ENCODE measurements around the gene TYSND1.
"Not testable (repeated sequence)": the region's sequence is repeated elsewhere in the genome, so short reads cannot be mapped to it uniquely, and the experiment has no call there.

The TYSND1 gene

DNA sequence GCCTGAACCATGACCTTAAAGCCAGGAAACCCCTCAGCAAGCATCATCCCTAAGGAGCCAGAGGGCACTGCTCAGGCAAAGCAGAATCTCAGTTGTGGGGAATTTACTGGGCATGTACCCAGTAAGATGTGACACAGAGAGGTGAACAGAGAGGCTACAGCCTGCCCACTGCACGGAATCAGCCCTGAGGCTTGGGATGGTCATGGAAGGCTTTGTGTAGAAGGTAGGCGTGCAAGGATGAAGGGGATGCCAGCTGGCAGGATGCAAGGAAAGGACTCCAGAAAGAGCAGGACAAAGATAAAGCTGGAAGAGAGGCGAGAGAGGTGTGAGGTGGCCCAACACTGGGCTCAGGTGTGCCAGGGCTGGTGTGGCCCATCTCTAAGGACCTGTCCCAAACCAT, 11.5 kb downstream of the TYSND1 start:
- DNase-seq (ENCODE audit: low read depth in 2 of 3, low spot score in 2 of 3) = no peak

- DNase-seq (ENCODE audit: low read depth in 2 of 3, low spot score in 2 of 3) = peak in 1 of 3 experiments; percentile 25
These were observed 14.1 kb downstream of the TYSND1 start, which contains the start of gene AIFM2 for GRCh38 chr10:70132098-70133029. Gene AIFM2, minus strand, starts transcription at chr10:70132825. Its CDS starts 8,741 bp downstream, at chr10:70124084.

DNA sequence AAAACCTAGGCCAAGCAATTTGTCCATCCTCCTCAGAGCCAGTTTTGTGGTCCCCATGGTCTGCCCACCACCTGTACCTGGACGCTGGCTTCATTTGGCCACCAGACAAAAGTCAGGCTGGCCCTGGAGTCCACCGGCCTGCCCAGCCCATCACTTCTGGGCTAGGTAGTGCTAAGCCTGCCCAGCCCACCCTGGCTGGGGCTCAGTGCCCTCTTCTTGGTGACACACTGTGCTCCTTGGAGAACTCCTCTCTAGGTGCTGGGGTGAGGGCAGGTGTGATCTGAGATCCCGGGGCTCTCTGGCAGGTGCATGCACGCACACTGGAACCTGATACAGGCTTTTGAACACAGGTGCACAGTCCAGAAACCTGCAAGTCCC, 15.0 kb downstream of the TYSND1 start:
- DNase-seq (ENCODE audit: low read depth in 2 of 3, low spot score in 2 of 3) = no peak

- DNase-seq (ENCODE audit: low read depth in 2 of 3, low spot score in 2 of 3) = no peak
These were observed 15.5 kb downstream of the TYSND1 start for GRCh38 chr10:70130878-70131559.

- DNase-seq (ENCODE audit: low read depth in 2 of 3, low spot score in 2 of 3) = no peak
These were observed 19.7 kb downstream of the TYSND1 start for GRCh38 chr10:70126700-70127395.

DNA sequence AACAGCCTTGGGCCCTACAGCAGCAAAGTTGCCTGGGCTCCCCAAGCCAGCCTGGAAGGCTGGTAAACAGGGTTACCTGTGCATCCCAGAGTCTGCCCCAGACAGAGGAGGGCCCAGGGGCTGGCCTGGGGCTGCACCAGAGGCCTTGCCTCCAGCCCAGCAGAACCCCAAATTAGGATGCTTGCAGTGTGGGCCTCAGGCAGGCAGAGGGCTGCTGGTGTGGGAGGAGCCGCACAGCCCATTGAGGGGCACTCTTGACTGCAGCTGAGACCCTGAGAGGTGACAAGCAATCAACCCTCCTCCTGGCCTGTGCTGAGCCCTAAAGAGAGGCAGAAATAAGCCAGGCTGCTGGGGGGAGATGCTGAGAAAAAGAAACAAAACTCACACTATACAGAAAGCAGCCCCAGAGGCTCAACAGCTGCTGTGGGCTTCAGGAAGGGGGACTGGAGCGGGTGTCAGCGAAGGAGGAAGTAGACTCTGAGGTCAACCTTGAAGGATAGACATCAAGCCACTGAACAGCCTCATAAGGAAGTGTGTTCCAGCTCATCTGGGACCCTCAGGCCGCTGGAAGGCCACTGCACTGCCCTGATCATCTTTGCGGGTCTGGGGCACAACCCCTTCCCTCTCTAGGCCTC, 20.5 kb downstream of the TYSND1 start:
- DNase-seq (ENCODE audit: low read depth in 2 of 3, low spot score in 2 of 3) = no peak

GRCh38 chr10:70124918-70125317, 21.6 kb downstream of the TYSND1 start:
- DNase-seq (ENCODE audit: low read depth in 2 of 3, low spot score in 2 of 3) = no peak

DNA sequence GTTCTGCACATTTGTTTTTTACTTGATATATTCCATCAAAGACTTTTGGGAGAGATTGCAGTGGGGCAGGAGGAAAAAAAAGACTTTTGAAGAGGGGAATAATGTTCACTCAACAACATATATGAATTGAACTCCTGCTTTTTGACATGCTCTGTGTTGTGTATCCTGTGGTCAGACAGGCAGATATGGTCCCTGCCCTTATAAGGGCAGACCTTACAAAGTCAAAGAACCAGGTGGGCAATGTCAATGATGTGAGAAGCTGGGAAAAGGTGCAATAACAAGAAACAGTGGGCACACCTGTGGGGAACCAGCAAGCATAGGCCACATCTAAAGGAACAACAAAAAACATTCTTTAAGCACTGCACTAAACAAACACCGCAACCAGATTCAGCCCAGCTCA, 22.1 kb downstream of the TYSND1 start:
- DNase-seq (ENCODE audit: low read depth in 2 of 3, low spot score in 2 of 3) = no peak

DNA sequence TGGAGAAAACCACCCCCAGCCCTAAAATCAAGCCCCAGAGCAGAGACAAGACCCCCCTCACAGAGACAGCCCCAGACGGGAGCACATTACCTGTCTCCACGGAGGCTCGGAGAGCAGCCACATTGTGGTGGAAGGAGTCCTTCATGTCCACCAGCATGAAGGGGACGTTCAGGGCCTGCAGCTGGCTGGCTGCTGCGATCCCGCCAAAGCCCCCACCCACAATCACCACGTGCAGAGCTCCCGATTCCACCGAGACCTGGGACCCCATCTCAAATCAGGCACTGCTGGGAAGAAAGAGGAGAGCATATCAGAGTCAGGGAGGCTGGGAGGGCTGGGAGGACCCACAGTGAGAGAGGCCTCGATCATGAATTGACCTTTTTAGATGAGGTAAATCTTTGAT, 22.7 kb downstream of the TYSND1 start:
- DNase-seq (ENCODE audit: low read depth in 2 of 3, low spot score in 2 of 3) = no peak

- DNase-seq (ENCODE audit: low read depth in 2 of 3, low spot score in 2 of 3) = not testable (repeated sequence)
These were observed 23.3 kb downstream of the TYSND1 start for GRCh38 chr10:70123166-70123565.

DNA sequence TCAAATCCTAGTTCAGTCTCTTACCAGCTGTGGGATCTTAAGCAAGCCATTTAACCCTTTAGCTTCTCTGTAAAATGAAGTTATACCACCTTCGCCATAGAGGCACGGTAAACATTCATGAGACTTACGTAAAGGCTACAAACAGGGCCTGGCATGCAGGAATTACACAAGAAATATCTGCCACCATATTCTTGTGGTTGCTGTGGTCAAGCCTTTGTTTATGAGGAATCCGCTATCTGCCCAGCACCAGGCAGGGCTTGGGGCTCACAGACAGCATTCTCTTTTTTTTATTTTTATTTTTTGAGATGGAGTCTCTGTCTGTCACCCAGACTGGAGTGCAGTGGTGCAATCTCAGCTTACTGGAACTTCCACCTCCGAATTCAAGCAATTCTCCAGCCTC, 23.8 kb downstream of the TYSND1 start:
- no peak for DNase-seq (ENCODE audit: low read depth in 2 of 3, low spot score in 2 of 3)

DNA sequence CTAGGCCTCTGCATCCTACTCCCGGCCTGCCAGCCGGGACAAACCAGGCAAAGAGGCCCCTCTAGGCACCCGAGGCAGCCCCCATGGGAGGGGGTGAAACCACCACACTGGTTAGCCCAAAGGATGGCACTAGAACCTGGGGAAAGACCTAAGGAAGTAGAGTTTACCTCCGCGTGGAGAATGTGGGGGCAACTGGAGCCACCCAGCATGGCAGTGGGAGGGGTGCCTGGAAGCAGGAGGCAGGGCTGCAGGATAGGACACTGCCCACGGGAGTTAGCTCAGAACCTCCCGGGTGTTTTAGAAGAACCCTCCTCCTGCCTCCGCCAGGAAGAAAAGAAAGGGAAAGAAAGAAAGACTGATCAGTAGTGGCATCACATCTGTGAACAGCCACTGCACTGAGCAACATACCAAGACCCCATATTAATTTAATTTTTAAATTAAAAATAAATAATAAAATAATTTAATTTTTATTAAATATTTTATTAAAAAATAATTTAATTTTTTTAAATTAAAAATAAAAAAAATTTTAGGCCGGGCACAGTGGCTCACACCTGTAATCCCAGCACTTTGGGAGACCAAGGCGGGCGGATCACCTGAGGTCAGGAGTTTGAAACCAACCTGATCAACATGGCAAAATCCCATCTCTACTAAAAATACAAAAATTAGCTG, 25.1 kb downstream of the TYSND1 start:
- DNase-seq (ENCODE audit: low read depth in 2 of 3, low spot score in 2 of 3) = no peak

DNA sequence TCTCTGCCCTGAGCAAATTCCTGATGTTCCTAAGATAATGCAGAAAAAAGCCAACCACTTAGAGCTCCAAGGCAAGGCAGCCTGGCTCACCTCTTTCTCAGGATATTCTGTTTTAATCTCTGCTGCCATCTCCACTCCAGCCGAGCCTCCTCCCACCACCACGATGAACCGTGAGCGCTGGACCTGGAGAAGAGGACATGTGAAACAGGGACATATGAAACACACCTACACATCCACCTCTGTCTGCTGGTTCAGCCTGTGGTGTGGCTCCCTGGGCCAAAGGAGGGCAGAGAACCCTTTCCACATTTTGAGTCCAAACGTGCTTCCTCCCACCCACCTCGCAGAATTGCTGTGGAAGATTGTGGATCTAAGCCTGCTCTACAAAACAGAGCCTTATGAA, 26.1 kb downstream of the TYSND1 start:
- no peak for DNase-seq (ENCODE audit: low read depth in 2 of 3, low spot score in 2 of 3)

- no peak for DNase-seq (ENCODE audit: low read depth in 2 of 3, low spot score in 2 of 3)
These were observed 26.9 kb downstream of the TYSND1 start for GRCh38 chr10:70119623-70120022.

GRCh38 chr10:70119197-70119596, 27.3 kb downstream of the TYSND1 start:
- no peak for DNase-seq (ENCODE audit: low read depth in 2 of 3, low spot score in 2 of 3)

GRCh38 chr10:70118196-70118595, 28.3 kb downstream of the TYSND1 start:
- DNase-seq (ENCODE audit: low read depth in 2 of 3, low spot score in 2 of 3) = no peak

GRCh38 chr10:70117646-70118045, 28.9 kb downstream of the TYSND1 start:
- no peak for DNase-seq (ENCODE audit: low read depth in 2 of 3, low spot score in 2 of 3)

GRCh38 chr10:70115948-70116682, 30.4 kb downstream of the TYSND1 start:
- DNase-seq (ENCODE audit: low read depth in 2 of 3, low spot score in 2 of 3) = peak in 1 of 3 experiments; percentile 42

GRCh38 chr10:70114902-70115301, 31.6 kb downstream of the TYSND1 start:
- DNase-seq (ENCODE audit: low read depth in 2 of 3, low spot score in 2 of 3) = no peak

DNA sequence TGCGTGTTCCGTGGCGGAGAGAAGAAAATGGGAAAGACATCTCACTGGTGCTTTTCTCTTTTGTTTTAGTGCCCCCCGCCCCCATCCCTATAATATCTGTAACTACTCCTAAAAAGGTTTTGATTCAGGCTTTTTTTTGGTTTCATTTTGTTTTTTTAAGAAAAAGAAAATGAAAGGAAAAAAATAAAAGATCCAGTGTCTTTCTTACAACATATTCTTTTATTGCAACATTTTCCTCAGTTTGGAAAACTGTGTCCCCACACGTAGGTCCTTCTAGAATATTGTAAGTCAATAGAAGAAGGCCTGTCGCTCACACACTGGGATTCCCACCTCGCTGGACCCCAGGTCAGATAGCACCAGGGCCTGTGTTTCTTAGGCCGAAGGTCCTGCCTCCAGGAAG, 34.4 kb downstream of the TYSND1 start:
- no peak for DNase-seq (ENCODE audit: low read depth in 2 of 3, low spot score in 2 of 3)
